Stimulated activated CD4-positive, alpha-beta T cell treated with anti-CD3 and anti-CD28 coated beads, Interleukin-15, amount 100 ng/mL, for 24 hours (primary cell): ENCODE measurements around the gene TMEM156.

ENCODE experiments used
- DNase-seq: peaks from one replicate; pipeline ENCODE4 v3.0.0-alpha.2; 2020

TMEM156 gene

DNA sequence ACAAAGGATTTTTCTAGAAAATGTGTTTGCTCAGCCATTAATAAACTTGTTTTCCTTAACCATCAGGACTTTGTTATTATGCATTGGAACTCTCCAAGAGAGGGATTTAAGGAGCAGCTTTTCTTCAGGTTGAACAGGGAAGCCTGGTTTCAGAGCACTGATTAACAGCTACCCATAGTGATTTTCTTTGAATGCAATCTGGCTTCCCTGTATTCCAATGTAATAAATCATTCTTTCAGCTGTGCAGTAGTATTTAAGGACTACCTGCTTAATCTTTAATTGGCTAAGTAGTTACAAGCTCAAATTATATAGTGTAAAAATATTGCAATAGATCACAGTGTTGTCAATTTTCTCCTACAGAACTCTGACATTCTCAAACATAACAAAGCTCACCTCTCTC lies 77.5 kb downstream of the TMEM156 start:
- no peak for DNase-seq

DNA sequence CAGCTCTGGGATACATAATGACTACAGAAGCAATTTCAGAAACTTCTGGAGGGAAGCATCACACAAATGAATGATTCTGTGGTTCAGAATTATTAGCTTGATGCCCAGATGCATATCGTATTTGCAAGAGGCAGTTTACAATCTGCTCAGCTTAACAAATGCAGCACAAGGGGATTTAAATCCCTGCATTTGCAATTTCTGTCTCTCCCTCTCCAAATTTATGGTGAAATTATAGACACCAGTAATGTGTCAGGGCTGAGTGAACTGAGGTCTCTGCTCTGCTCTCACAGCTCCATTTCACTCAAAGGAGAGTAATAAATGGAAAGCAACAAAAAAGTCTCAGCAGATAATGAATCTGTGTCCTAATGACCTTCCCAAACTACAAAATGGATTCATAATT lies 80.2 kb downstream of the TMEM156 start:
- DNase-seq = no peak

DNA sequence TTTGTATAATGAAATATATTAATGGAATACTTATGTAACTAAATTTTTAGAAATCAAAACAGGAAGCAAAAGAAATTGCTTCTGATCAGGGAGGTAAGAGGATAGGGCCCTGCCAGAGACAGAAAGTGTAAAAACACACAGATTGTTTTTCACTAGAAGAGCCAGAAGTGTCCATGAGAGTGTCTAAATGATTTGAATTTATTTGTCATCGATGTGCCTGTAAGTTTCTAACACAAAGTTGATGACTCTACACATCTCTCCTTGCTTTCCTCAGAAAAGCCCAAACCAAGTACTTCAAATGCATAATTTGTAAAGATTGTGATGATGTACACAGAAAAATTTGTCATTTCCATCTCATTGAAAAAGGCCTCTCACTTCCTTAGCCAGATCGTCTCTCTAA lies 80.6 kb downstream of the TMEM156 start:
- no peak for DNase-seq

DNA sequence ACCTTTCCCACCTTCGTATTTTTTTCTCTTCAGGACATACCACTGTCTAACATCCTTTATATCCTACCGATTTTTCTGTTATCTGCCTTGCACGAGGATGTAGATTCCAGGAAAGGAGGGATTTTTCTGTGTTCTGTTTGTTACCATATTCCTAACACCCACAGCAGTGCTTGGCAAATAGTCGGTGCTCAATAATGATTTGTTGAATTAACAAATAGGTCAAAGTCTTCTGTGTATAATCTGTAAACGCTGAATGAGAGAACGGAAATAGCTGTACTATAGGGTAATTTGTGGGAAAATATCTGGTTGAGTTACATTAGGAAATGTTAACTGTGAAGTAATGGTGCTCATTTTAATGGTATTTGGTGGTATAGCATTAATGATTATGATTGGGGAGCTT lies 81.5 kb downstream of the TMEM156 start:
- DNase-seq = no peak

DNA sequence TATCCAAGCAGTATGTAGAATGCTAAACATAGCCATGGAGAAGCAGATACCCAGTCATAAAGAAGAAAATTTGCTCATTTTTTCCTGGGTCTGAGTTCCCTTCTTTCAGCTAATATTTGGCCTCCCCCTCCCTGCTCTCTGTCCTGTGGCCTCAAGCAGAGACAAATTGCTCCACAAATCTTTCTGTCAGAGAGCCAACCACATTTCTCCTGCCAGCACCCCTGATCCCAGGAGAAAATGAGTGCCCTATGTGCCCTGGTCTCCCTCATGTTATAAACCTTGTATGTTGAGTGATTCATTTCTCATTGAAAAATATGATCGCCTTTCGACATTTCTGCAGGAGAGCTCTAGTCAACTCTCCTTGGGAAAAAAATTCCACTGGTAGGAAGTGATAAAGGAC lies 82.0 kb downstream of the TMEM156 start:
- no peak for DNase-seq

DNA sequence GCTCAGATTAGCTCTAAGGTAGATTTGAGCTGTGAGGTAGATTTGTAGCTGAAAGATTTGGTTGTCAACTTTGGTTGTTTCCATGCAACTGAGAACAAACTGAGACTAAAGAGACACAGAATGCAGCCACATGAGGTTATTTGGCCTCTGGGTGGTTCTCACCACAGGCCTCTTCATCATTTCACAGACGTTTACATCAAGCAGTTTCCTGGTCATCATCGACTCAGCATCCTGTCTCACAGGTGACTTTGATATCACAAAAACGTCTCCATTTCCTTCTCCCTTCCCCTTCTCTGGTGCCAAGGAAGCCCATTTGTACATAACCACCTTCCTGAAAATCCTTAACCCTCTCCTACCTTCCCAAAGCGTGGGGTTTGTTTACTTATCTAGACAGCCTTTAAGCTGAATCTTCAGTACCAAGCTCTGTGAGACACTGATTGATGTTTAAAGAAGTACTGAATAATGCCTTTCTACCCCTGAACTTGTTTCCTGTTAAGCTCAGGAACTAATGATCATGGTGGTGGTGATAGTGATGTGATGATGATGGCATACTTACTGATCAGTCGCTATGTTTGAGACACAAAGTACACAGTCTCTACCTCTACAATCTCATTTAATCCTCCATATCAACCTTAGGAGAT lies 82.7 kb downstream of the TMEM156 start:
- DNase-seq = peak; percentile 25

DNA sequence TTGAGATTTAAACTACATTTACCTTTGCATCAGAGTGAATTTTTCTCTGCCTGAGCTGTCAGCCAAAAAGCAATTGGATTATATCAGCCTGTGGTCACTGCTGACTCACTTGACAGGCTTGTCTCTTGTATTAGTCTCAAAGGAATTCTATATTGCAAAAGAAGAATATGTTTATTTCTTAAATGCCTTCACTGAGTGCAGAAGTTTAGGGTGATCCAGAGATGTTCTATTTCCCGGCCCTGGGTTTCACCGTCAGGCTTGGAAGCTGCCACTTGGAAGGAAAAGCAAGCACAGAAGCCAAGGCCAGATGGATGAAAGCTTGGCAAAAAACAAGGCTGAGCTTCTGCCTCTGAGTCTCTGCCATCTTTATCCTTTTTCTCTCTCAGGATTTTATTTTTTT lies 83.7 kb downstream of the TMEM156 start:
- DNase-seq = no peak

DNA sequence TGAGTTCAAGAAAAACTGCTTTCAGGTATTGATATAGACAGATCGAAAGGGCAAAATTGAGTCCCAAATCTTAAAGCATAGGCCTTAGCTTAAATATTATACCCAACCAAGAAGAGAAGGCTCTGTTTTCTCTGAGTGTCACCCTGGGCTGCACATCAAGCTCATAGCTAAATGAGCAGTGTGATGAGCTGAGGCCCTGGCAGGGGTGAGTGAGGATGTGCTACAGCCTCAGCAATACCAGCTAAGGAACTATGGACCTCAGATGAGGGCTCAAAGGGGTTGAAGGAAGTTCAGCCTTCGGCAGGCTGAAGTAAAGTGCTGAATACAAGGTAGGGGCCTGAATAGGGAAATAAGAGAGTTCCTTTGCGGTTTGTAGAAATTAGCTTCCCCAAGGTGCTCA lies 85.3 kb downstream of the TMEM156 start:
- no peak for DNase-seq

DNA sequence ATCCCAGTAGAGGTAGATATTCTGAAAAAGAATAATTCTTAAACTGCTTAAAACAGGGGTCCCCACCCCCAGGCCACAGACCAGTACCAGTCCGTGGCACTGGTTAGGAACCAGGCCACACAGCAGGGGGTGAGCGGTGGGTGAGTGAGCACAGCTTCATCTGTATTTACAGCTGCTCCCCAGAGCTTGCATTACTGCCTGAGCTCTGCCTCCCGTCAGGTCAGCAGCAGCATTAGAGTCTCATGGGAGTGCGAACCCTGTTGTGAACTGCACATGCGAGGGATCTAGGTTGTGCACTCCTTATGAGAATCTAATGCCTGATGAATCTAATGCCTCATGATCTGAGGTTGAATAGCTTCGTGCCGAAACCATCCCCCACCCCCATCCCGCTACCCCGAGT lies 87.8 kb downstream of the TMEM156 start:
- no peak for DNase-seq

DNA sequence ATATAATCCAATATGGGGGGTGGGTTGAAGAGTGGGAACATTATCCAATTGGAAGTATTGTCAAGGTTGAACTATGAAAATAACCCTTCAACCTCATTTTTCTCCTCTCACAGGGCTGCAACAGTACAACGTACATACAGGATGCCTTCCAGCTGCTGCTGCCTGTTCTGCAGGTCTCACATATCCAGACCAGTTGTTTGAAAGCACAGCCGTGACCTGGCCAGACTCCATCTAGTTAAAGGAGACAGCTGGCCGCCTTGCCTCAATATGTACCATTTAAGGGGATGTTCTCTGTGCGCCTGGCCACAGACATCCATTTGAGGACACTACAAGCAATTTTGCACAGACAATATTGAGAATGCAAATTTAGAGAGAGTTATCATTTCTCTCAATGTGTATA lies 88.9 kb downstream of the TMEM156 start:
- DNase-seq = no peak

DNA sequence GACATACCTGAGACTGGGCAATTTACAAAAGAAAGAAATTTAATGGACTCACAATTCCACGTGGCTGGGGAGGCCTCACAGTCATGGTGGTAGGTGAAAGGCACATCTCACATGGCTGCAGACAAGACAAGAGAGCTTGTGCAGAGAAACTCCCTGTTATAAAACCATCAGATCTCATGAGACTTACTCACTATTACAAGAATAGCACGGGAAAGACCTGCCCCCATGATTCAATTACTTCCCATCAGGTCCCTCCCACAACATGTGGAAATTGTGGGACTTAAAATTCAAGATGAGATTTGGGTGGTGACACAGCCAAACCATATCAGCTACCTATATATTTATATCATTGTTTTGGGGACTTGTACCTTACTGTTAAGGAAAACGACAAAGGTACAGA lies 90.3 kb downstream of the TMEM156 start:
- DNase-seq = peak; percentile 21

DNA sequence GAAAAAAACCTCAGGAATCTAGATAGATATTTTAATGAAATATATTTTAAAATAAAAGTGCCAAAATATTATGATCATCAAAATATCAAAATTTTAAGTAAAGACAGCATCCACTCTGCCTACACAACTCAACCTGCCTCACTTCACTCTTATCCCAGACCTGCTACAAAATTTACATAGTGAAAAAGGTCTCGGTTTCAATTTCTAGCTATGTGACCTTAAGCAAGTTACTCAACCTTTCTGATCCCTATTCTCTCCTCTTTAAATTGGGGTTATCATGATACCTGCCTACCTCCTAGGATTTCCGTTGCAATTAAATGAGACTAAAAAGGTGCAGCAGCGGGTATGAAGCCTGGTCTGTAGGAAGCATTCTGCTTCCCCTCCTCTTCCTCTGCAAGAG lies 91.7 kb downstream of the TMEM156 start:
- no peak for DNase-seq

DNA sequence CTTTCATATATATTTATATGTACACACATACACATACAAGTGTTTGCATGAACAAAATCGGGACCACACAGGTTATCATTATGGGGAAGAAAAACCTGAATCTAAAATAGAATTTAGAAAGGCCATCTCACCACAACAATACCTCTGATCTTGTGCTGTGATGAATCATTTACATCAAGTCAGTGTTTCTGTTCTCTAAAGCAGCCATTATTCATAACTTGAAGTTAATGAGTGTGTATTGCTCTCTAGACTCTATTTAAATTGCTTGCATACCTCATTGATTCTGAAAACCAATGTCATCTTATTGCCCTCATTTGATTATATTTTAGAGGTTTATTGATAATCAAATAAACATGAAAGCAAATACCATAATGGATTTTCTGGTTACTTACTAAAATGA lies 93.0 kb downstream of the TMEM156 start:
- DNase-seq = no peak

DNA sequence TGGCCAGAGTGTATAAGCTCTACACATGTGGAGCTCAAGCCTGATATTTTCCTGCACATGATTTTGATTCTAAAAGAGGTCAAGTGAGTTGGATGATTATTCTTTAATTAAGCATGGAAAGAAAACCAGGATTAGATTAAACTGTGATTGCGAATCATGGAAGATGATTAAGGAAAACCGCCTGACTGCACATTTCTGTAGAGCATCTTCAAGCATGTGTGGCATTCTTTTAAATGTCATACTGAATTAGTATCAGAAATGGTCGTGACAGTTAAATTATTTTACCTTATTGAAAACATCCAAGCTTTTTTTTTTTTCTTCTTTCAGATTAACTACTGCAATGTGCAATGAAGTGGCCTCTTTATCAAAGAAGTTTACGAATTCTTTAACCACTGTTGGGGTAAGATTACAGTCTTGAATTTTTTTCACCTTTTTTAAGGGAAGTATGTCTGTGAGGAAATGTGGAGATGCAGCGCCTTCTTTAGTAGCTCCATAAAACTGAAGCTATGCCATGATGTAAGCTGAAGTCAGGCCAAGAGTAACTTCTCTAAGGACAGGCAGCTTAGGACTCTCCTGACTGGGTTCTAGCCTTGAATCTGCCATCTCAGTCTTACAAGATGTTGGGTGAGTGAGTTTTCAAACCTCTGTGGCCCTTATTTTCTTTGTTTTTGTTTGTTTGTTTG lies 96.7 kb downstream of the TMEM156 start:
- no peak for DNase-seq

DNA sequence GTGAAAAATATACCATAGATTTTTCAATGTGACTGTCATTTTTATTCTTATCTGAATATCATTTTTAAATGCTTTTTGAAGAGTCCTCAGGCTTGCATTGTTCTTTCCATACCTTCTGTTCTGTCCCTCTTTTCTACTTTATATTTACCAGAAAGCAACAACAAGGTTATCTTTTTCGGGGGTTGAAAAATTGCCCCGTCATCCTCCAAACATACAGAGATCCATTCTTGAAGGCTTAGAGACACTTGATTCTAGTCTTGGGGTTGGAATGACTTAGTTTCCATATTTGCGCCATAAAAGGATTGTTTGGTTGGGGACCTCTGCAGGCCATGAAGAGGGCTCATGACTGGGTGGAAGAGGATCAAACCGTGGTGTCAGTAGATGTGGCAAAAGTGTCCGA lies 101.1 kb downstream of the TMEM156 start:
- DNase-seq = no peak

DNA sequence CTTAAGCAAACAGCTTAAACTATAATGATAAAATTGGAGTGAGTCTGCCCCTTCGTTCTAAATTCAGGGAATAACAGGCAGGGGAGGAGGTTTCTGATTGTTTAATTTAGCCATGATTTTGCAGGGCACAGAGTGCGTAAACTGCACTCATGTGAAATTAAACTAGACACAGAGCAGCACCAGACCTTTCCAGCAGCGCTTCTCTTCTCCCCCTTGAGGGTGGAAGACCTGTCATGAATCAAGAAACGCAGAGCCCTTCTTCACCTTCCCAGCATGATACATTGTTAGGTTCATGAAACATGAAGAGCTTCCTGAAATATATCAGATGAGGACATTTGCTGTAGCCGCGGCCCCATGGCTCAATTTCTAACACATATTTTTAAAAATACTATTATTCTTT lies 101.5 kb downstream of the TMEM156 start:
- no peak for DNase-seq

DNA sequence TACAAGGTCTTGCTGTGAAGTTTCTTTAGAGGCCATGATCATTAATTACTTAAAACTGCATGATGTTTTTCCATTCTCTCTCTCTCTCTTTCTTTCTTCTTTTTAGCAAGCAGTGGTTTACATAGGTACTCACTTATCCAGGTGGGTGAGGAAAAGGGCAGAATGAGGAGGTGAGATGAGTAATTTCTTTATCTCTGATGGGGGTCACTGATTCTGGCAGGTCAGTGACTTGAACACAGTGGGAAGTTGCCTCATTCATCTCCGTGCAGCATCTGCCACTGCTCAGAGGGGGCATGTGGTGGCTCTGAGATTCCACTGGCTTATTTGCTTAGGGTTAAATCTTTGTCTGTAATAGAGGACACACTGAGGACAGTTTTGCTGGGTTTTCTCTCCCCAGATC lies 102.0 kb downstream of the TMEM156 start:
- no peak for DNase-seq

DNA sequence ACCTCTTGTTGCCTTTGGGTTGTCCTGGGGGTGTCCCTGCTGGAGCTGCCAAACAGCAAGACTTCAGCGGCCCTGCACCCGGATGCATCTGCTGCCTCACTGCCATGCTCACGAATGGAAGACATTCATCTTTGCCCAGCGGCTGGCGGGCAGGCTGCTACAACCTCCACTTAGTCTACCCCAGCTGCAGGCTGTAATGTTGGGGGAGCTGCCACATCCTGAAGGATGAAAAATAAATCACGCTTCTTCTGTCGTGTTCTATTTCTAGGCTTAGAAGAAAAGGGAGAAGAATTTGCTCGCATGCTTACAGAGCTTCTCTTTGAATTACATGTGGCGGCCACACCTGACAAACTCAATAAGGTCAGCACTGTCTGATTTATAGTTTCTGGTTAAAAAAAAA lies 103.2 kb downstream of the TMEM156 start:
- DNase-seq = no peak

DNA sequence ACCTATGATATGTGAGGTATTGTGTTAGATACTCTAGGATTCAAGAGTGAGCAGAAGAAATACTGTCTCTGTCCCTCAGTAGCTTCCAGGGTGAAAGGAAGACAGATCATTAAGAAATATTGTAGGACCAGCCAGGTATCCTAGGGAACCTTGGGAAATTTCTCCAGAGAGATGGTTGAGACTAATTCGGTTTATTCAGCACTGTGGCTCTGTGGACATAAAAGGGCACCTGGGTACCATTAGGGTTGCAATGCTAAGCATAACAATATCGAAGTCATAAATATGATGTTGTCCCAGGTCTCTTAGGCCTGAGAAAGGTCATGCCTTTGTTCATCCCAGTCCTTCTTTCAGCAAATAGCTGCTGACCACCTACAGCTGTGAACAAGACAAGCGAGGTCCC lies 103.6 kb downstream of the TMEM156 start:
- no peak for DNase-seq

DNA sequence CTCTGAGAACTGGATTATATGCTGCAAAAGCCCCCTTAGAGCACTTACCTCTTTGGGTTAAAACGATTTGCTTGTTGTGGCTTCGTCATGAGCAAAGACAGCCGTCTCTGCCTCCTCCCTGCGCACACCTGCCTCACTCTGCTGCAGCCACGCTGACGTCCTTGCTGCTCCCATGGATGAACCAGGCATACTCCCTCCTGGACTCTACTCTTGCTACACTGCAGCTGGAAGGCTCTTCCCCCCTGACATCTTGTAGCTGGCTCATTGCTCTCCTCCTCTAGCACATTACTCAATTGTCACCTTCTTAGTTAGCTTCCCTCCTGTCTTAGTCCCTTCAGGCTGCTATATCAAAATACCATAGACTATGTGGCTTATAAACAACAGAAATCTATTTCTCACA lies 105.3 kb downstream of the TMEM156 start:
- no peak for DNase-seq

DNA sequence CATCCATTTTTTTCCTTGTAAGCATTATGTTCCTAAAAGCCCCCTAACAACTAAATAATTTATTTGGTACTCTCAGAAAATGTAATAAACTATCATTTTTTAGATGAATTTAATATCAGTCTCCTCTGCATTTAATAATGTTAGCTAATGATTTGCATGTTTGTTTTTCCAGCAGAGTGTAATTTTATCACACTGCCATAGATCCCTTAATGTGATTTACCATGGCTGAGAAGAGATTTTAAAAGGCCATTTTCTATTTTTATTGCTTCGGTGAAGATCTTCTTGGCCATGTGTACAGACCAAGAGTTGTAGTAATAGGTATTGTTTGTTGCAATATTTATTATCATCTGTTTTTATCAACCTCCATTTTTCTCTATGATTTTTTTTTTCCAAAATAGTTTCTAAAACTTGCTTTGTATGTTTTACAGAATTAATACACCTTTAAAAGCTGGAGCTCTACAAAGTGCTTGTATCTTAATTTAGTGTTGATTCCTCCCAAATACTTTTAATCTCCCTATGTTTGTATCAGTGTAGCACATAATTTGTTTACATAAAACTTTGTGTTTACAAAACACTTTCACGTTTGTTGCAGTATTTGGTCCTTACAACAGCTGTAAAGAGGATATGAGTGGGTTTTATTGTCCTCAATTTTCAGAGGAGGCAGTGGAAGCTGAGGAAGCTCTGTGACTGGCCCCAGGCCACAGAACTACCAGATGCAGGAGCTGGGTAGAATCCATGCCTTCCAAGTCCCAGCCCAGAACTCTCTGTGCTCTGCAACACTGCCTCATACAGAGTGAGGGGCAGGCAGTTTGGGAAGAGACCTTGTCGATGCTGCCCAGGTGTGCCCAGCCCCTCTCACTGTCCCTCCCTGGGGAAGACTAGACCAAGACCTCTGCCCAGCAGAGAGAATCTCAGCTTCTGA lies 106.5 kb downstream of the TMEM156 start:
- no peak for DNase-seq

DNA sequence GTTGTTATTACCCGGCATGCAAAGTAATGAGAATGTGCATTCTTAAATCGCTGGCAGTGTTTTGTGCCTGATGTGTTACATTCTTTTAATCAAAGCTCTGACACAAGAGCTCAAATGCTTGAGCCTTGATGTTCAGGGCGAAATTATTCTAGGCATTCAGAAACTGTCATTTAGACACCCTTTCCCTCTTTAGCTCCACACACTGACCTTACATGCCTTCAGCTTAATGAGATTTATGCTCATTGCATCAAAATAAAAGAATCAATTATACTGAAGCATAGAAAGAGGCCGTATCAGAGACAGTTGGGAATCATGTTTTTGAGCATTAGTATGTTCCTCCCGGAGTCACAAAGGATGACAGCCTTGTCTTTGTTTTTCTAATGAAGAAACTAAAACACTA lies 107.9 kb downstream of the TMEM156 start:
- DNase-seq = no peak

DNA sequence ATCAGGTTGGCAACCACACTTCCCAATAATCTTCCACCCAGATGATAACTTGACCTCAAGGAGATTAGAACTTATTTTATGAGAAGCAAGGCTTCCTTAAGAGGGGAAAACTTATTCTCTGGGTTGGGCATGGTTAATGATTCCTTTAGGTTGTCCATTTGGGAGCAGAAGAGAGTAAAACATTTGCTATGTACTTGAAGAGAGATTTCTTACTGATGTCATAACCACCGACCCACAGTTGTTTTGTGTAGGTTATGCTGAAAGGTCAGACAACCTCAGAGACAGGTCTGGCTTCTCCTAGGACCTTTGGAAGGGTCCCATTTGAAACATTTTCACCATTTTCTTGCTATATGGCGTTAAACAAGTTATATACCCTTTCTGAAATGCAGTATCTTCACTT lies 108.5 kb downstream of the TMEM156 start:
- DNase-seq = no peak

DNA sequence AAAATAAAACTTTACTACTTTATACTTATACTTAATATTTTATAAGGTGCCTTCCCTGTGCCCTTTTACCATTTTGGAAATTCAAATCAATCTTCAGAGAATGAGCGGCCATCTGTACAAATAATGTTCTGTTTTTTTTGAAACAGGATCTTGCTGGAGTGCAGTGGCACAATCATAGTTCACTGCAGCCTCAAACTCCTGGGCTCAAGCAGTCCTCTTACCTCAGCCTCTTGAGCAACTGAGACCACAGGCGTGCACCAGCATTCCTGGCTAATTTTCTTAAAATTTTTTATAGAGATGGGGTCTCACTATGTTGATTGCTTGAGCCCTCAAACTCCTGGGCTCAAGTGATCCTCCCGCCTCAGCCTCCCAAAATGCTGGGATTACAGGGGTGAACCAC lies 111.1 kb downstream of the TMEM156 start:
- DNase-seq = no peak
